Liver (tissue), 9 donors: Measurements from ENCODE around the gene OSBPL1A. TPM values are rescaled to one million over a fixed set of nuclear protein-coding genes. Genes with fewer than 3 reads are reported as not detected.

Source experiments
- DNase-seq: peaks from one replicate; pipeline ENCODE4 v3.0.0-alpha.2; 2017; ENCODE audit warnings: low spot score
- H3K27ac ChIP-seq, 2 donors: one replicate each; pipeline ENCODE4 v1.7.0; 2013; ENCODE audit warnings: inconsistent platforms in 2 of 2, low read length in 2 of 2, control low read depth in 1 of 2, low read depth in 1 of 2, mild to moderate bottlenecking in 1 of 2
- H3K27me3 ChIP-seq, 4 donors: one replicate each; pipeline versions ENCODE4 v1.6.1 to v1.7.0; 2013; ENCODE audit warnings: low read length in 3 of 4, inconsistent platforms in 1 of 4, mild to moderate bottlenecking in 1 of 4, moderate library complexity in 1 of 4; ENCODE audit not compliant: control insufficient read depth in 4 of 4, insufficient read depth in 4 of 4
- H3K36me3 ChIP-seq, 4 donors: one replicate each; pipeline versions ENCODE4 v1.6.1 to v1.7.0; 2013; ENCODE audit warnings: low read length in 3 of 4, mild to moderate bottlenecking in 3 of 4, low read depth in 1 of 4, moderate library complexity in 1 of 4; ENCODE audit not compliant: control insufficient read depth in 4 of 4, insufficient read depth in 3 of 4
- H3K4me1 ChIP-seq, 4 donors: one replicate each; pipeline versions ENCODE4 v1.6.1 to v1.7.0; 2013; ENCODE audit warnings: low read length in 3 of 4, mild to moderate bottlenecking in 3 of 4, moderate library complexity in 1 of 4; ENCODE audit not compliant: control insufficient read depth in 4 of 4, insufficient read depth in 4 of 4
- H3K4me3 ChIP-seq, 3 donors: one replicate each; pipeline versions ENCODE4 v1.6.1 to v1.7.0; 2013; ENCODE audit warnings: low read length in 3 of 3, control low read depth in 1 of 3, low read depth in 1 of 3, mild to moderate bottlenecking in 1 of 3
- H3K9ac ChIP-seq, 2 donors: one replicate each; pipeline ENCODE4 v1.7.0; 2013; ENCODE audit warnings: low read length in 2 of 2, mild to moderate bottlenecking in 2 of 2, moderate library complexity in 2 of 2, control low read depth in 1 of 2, low read depth in 1 of 2
- H3K9me3 ChIP-seq, 4 donors: one replicate each; pipeline versions ENCODE4 v1.6.1 to v1.7.0; 2013; ENCODE audit warnings: low read length in 3 of 4; ENCODE audit not compliant: control insufficient read depth in 4 of 4
- CTCF ChIP-seq: fragments of 150-350 bp; IDR thresholded peaks from 2 replicates; pipeline ENCODE4 v1.5.1; 2017; ENCODE audit warnings: improper control_type of control experiment, low read depth, low read length; ENCODE audit not compliant: missing input control
- EGR1 ChIP-seq, 2 donors: IDR thresholded peaks; 2 replicates each; pipeline ENCODE4 v1.6.1; 2016 to 2018; ENCODE audit warnings: antibody characterized with exemption in 2 of 2, low read depth in 2 of 2
- FOXA1 ChIP-seq: IDR thresholded peaks from 2 replicates; pipeline ENCODE4 v1.6.1; 2016; ENCODE audit warnings: antibody characterized with exemption
- FOXA2 ChIP-seq: IDR thresholded peaks from 2 replicates; pipeline ENCODE4 v1.6.1; 2016; ENCODE audit warnings: antibody characterized with exemption
- GABPA ChIP-seq, 2 donors: IDR thresholded peaks in 1 of 2; conservative IDR thresholded peaks in 1 of 2; 2 replicates each; pipeline ENCODE4 v1.6.1; 2016; ENCODE audit warnings: antibody characterized with exemption in 2 of 2, mild to moderate bottlenecking in 1 of 2, moderate library complexity in 1 of 2
- MAX ChIP-seq: IDR thresholded peaks from 2 replicates; pipeline ENCODE4 v1.6.1; 2016; ENCODE audit warnings: antibody characterized with exemption
- NR2F2 ChIP-seq: IDR thresholded peaks from 2 replicates; pipeline ENCODE4 v1.6.1; 2016; ENCODE audit warnings: antibody characterized with exemption
- REST ChIP-seq: IDR thresholded peaks from 2 replicates; pipeline ENCODE4 v1.6.1; 2016; ENCODE audit warnings: antibody characterized with exemption, mild to moderate bottlenecking
- SP1 ChIP-seq: IDR thresholded peaks from 2 replicates; pipeline ENCODE4 v1.6.1; 2018; ENCODE audit warnings: antibody characterized with exemption, mild to moderate bottlenecking
- YY1 ChIP-seq: IDR thresholded peaks from 2 replicates; pipeline ENCODE4 v1.6.1; 2016; ENCODE audit warnings: antibody characterized with exemption, mild to moderate bottlenecking
- ZBTB33 ChIP-seq: IDR thresholded peaks from 2 replicates; pipeline ENCODE4 v1.6.1; 2016; ENCODE audit warnings: antibody characterized with exemption
- WGBS: extraction: QIAGEN DNeasy Blood & Tissue Kit; methylation state at CpG from one replicate; pipeline ENCODE4 v1.1.7; 2013; 5-methylcytosine and 5-hydroxymethylcytosine counted together
- polyA plus RNA-seq, 2 donors: library from polyadenylated mRNA; stranded (reverse) in 1 of 2; unstranded in 1 of 2; fragments of 200-250 nt in 1 of 2; fragments of >200 nt in 1 of 2; fragmentation: Nextera tagmentation in 1 of 2; extraction: Ambion mirVana in 1 of 2; gene quantifications; one replicate each; pipeline versions ENCODE4 v1.2.1 to v1.2.3, GENCODE V29; 2013 to 2015
- total RNA-seq, 2 donors: library from RNA; depleted of rRNA; stranded (reverse); fragments of >200 nt; gene quantifications; one replicate each; pipeline ENCODE4 v1.2.3, GENCODE V29; 2014
- donor health status: healthy.
- donor health status: healthy.
- donor health status: healthy.
- donor health status: healthy.
- donor health status: healthy.

Gene OSBPL1A
- total and polyA plus RNA-seq, 4 donors = 5.4 to 12.6 (median 8.9) TPM

- TF ChIP-seq CTCF = no peak
- TF ChIP-seq FOXA1 = no peak
- TF ChIP-seq SP1 = no peak
- TF ChIP-seq FOXA2 = no peak
- no peak for TF ChIP-seq MAX
- TF ChIP-seq YY1 = no peak
- TF ChIP-seq ZBTB33 = no peak
Measured at GRCh38 chr18:24333084-24333483, 64.5 kb downstream of the OSBPL1A start (continued).

GRCh38 chr18:24326211-24326610 lies 71.4 kb downstream of the OSBPL1A start:
- TF ChIP-seq ZBTB33 = no peak
- no peak for TF ChIP-seq GABPA (IDR thresholded peaks at IDR 0.05 in 1 of 2, conservative IDR thresholded peaks at IDR 0.05 in 1 of 2)
- TF ChIP-seq MAX = no peak
- TF ChIP-seq YY1 = no peak
- TF ChIP-seq NR2F2 = no peak
- no peak for TF ChIP-seq EGR1 (IDR thresholded peaks at IDR 0.05; ENCODE audit: low read depth in 2 of 2)
- TF ChIP-seq REST = no peak
- Histone ChIP-seq H3K27me3 (no peaks in the 10 kb centered on the region), H3K9me3 (no peaks in the 10 kb centered on the region), H3K27ac (no peak overlapping the region), H3K9ac (no peak overlapping the region), H3K4me3 (no peak overlapping the region), H3K36me3 (no peaks in the 10 kb centered on the region), H3K4me1 (no peaks in the 10 kb centered on the region)
- no peak for DNase-seq
- WGBS = 96% methylated on average over 3 of the region's 3 CpGs
